RWPE1 (cell line): ENCODE data around the gene CDC42EP3.

ENCODE experiments used
- CTCF ChIA-PET: fragments of 350-600 bp; sonication (Branson Sonifier 250); formaldehyde crosslinking; extraction: SDS; loops from one replicate; lab custom pipeline; 2021; lab: Yijun Ruan, JAX
- POLR2A ChIA-PET: fragments of 400-600 bp; formaldehyde crosslinking; extraction: SDS; loops from one replicate; lab custom pipeline; 2020; ENCODE audit warnings: antibody characterized with exemption; ENCODE audit not compliant: low non-redundant PET; lab: Yijun Ruan, JAX
- DNase-seq: peaks from one replicate; pipeline ENCODE4 v3.0.0; 2012; ENCODE audit warnings: low spot score
- H3K27ac ChIP-seq: fragments of 450-650 bp; 2 replicates; pipeline ENCODE4 v1.5.1; 2017
- TF ChIP-seq, protein P1 (sequence below): fragments of 450-650 bp; conservative IDR thresholded peaks from 2 replicates; pipeline ENCODE4 v1.5.1; 2017; ENCODE audit warnings: low read depth, mild to moderate bottlenecking

Gene CDC42EP3

DNA sequence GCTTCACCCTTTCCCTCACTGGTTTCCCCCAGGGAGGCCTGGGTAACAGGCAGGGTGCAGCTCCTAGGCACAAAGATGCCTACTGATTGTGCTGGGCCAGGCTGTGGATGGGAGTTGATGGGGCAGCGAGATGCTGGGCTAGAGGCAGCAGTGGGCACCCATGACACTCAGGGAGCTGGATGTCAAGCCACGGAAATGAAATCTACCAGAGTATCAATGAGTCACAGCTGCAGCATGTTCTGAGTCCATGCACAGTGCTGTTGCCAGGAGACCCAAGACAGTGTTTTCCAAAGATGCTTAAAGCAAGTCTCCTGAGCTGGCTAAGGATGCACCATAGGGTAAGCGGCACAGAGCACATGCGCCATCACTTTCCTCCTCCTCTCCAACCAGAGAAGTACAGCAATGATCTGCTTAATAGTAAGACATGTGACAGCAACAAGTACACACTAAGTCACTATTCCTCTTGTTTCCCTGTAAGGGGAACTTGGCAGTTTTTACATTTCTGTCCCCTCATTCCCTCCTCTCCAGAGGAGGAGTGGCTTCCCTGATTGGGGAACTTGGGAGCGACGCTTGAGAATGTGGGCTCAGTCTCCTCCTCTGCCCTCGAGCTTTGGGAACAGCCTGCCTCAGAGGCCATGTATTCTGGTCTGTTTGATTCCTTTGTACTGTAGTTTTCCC, 57.2 kb downstream of the CDC42EP3 start:
- peak; percentile 30 for DNase-seq
- no peak overlapping the region for H3K27ac ChIP-seq
- CTCF ChIA-PET, result no interaction called here
- TF ChIP-seq, protein P1, sequence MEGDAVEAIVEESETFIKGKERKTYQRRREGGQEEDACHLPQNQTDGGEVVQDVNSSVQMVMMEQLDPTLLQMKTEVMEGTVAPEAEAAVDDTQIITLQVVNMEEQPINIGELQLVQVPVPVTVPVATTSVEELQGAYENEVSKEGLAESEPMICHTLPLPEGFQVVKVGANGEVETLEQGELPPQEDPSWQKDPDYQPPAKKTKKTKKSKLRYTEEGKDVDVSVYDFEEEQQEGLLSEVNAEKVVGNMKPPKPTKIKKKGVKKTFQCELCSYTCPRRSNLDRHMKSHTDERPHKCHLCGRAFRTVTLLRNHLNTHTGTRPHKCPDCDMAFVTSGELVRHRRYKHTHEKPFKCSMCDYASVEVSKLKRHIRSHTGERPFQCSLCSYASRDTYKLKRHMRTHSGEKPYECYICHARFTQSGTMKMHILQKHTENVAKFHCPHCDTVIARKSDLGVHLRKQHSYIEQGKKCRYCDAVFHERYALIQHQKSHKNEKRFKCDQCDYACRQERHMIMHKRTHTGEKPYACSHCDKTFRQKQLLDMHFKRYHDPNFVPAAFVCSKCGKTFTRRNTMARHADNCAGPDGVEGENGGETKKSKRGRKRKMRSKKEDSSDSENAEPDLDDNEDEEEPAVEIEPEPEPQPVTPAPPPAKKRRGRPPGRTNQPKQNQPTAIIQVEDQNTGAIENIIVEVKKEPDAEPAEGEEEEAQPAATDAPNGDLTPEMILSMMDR, result no peak
- POLR2A ChIA-PET, result no interaction called here

DNA sequence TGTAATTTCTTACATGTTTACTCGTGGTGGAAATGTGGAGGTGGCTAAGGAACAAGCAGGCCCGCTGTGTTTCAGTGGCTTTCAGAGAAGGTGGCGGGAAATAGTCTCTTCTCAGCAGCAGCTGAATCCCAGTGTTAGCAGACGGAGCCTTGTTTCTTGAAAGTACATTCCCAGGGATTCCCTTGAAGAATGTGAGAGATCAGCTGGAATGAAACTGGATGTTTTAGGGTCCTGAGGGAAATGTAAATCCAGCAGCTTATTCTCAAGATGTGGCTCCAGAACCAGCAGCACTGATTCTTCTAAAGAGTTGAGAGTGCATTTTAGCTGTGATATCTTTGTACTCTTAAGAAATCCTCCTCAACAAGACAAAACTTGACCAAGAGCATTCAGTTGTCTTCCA, 59.1 kb downstream of the CDC42EP3 start:
- TF ChIP-seq, protein P1, result no peak
- H3K27ac ChIP-seq, result no peak overlapping the region
- POLR2A ChIA-PET, result no interaction called here
- DNase-seq, result no peak
- CTCF ChIA-PET, result no interaction called here

DNA sequence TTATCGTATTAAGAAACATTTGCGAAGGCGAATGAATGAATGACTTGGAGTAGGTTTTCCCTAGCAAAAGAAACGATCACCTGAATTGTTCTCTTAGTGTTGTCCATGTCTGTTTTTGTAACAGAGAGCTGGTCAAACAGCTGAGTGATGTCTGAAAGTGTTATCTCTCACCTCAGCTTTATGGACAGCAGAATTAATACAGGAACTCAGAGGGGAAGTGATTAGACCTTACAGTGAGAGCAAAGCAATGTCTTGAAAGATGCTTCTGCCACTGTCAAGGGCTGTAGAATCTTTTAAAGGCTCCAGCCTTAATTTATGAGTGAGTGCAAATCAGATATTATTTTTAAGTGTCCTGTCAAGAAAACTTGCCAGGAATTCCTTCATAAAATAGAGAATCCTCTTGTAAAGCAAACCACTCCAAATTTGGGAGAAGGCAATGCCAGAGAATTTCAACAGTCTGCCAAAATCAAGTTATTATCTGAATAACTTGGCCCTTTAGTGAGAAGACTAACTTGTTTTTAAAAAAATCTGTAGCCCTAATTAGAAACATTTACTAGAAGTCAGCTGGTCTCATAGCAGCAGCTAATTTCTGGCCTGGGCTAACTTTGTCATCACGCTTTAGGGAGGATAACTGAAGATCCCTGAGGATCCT, 60.7 kb downstream of the CDC42EP3 start:
- ChIA-PET CTCF (interaction anchor here (0.6 kb wide), 1 partner anchor 374 kb away, joined by 3 read pairs; no protein-coding TSS in a partner anchor), POLR2A (no interaction called here)
- no peak overlapping the region for H3K27ac ChIP-seq
- TF ChIP-seq, protein P1, result no peak
- no peak for DNase-seq

DNA sequence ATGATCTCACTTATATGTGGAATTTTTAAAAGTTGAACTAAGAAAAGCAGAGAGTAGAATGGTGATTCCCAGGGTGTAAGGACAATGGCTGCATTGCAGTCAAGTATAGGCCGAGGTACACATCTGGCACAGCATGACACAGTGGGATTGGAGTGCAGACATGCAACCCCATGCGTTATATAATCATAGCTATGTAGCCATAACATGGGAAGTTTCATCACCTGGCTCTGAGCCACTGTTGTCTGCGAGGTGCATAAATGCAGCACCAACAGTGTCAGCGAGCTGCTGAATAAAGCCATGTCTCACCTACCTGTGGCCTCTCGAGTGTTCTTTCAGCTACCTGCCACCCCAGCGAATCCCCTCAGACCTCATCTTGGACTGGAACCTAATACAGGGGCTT, 61.7 kb downstream of the CDC42EP3 start:
- TF ChIP-seq, protein P1, result no peak
- H3K27ac ChIP-seq, result no peak overlapping the region
- CTCF ChIA-PET, result no interaction called here
- DNase-seq, result no peak
- POLR2A ChIA-PET, result no interaction called here

DNA sequence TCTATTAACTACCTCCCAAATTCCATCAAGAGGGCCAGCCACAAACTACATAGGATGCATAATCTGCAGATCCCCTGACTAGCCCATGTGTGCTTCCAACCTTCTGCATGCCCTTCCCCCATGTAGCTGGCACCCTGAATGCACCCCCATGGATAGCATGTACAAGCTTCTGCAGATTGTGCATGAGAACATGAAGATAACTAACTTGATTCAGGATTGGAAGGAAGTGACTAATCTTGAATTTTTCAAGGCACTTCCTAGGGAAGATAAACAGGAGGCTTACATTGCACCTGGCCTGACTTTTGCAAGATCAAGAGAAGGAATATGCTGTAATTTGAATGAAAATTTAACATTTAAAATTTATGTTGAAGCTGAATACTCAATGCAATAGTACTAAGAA, 66.7 kb downstream of the CDC42EP3 start:
- CTCF ChIA-PET, result no interaction called here
- no peak overlapping the region; the same call in 1 of the 2 replicates for H3K27ac ChIP-seq
- DNase-seq, result peak; percentile 14
- TF ChIP-seq, protein P1, result no peak
- POLR2A ChIA-PET, result no interaction called here

DNA sequence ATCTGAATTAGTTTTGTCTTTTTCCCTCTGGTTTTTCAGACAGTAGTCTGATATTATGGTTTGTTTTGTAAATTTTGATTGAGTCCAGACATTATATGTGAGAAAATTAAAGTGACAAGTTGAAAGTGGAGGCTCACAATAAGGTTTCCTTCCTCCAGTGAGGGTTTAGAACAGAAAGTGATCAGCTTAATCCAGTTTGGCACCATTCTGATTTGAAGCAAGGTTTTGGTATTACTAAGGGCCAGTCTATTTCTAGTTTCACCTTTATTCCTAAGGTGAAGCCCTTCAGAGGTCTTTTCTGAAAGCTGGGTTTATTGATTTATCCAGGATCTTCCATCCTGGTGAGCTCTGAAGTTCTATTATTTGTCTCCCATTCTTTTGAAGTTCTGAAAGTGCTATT, 68.7 kb downstream of the CDC42EP3 start:
- POLR2A ChIA-PET, result no interaction called here
- no peak overlapping the region for H3K27ac ChIP-seq
- TF ChIP-seq, protein P1, result no peak
- CTCF ChIA-PET, result interaction anchor here (0.6 kb wide), 1 partner anchor 32 kb away, joined by 3 read pairs; no protein-coding TSS in a partner anchor
- DNase-seq, result no peak
